RKO (cell line): Measurements from ENCODE around the gene MAEL.

Source experiments
- DNase-seq: peaks from one replicate; pipeline ENCODE4 v3.0.0-alpha.2; 2016; ENCODE audit warnings: low spot score

The MAEL gene

DNA sequence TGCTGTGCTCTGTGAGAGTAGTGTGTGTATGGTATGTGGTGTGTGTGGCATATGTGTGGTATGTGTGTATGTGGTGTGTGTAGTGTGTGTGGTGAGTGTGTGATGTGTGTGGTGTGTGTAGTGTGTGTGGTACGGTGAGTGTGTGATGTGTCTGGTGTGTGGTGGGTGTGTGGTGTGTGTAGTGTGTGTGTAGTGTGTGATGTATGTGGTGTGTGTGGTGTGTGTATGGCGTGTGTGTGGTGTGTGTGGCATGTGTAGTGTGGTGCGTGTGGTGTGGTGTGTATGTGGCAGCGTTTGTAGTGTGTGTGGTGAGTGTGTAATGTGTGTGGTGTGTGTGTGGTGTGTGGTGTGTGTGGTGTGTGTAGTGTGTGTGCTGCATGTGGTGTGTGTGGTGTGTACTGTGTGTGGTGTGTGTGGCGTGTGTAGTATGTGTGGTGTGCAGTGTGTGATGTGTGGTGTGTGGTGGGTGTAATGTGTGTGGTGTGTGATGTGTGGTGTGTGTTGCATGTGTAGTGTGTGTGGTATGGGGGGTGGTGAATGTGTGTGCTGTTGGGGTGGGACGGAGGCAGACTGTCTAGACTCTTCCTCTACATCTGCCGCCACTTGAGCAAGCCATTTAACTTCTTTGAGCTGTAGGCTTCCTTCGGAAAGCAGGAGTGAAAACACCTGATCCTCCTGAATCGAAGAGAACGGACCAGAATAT, 67.6 kb downstream of the MAEL start:
- DNase-seq = no peak

DNA sequence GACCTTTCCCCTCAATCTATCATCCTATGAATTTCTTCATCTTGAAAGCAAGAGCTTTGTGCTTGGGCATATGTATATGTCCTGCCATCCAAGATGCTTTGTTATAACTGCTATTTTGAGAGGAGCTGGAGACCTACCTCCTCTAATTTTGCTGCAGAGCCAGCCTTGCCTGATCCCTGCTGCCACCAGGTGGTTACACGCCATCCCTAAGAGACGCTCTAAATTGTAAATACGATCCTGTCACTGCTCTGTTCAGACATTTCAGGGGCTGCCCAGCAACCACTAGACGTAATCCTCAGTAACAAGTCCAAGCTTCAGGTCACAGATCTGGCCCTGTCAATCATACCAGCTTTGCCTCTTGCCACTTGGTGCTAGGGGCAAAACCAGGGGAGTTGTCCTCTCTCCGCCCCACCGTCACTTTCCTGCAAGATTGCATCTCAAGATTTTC, 68.2 kb downstream of the MAEL start:
- DNase-seq = peak; percentile 75

DNA sequence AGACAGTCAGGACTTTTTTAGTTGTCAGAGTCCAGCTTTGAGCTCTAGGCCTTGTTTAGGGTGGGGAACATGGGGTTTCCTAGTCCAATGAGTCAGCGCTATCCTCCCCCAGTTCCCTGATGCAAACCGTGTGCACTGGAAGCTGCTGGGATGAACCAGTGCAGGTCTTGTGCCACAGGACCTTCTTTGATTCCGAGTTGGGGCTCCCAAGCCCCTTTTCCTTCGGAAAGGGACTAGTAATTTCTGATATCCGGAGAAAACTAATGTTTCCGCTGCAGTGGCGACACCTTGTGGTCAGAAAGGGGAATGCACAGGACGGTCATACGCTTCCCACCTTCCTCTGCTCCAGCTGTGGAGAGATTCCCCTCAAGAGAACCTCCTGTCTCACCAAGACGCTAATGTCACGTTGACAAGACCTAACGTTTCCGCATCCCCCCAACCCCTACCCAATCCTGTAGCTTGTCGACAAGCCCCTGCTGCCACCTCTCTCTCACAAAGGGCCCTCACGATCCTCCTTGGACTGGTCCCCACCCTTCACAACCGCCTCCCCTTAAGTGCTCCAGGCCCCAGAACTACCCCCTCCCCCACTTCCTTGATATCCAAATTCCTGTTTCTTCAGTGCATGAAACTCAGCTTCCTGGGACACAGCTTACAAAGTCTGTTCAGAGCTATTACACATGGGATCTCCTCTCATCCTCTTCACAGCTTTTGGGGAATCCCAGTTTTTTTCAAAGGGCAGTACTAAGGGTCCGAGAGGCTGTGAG, 70.1 kb downstream of the MAEL start:
- peak; percentile 72 for DNase-seq

DNA sequence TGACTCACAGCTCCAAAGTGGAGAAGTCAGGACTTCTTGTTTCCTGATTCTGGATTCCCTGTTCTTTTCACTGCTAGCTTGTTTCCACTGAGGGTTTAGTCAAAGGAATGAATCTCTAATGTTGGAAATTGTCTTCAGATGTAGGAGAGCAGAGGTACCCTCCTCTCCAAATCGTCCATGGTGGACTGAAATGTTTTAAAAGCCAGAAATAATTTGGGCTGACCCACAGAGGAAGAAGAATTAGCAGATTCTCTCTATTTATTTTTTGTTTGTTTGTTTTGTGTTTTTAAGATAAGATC, 70.7 kb downstream of the MAEL start:
- no peak for DNase-seq

- peak; percentile 19 for DNase-seq
These were observed 71.3 kb downstream of the MAEL start for GRCh38 chr1:167060141-167061072.

DNA sequence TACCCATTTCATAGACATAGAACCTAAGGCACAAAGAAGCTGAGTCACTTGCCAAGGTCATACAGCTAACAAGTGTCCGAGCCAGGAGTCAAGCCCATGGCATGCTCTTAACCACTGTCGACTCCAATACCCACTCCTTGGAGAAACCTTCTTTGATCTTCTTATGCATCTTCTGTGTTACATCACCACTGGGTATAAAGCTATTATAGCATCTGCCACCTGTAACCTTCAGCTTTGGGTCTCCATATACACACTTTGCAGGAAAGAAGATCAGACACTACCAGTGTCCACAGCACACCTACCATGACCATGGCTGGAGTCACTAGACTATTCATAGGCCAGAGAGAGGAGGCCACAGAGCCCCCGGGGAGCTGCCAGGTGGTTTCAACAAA, 72.0 kb downstream of the MAEL start:
- no peak for DNase-seq

- no peak for DNase-seq
These were observed 75.5 kb downstream of the MAEL start for GRCh38 chr1:167064621-167065020.

- DNase-seq = no peak
These were observed 76.4 kb downstream of the MAEL start for GRCh38 chr1:167065471-167065870.

GRCh38 chr1:167066333-167067122, 77.4 kb downstream of the MAEL start:
- peak; percentile 57 for DNase-seq

- no peak for DNase-seq
These were observed 78.8 kb downstream of the MAEL start for GRCh38 chr1:167067904-167068303.

DNA sequence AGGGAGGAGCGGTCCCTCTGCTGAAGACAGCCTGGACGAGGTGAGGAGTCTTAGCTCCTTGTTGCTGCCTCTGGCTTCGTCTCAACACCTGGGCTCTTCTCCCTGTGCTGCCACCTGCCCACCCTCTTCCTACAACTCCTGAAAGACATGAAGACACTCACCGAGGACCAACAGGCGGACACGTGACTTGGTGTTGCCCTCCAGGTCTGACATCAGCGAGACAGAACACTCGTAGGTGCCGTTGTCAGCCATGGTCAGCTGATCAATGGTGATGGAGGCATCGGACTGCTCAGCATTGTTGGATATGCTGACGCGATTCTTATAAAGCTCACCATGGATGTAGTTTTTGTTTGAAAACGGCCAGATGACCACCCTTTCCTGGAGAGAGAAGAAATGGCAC, 79.7 kb downstream of the MAEL start:
- no peak for DNase-seq

- no peak for DNase-seq
These were observed 82.2 kb downstream of the MAEL start for GRCh38 chr1:167071286-167071685.
